Endothelial cell of umbilical vein (primary cell): ENCODE measurements around the gene CCM2. TPM values are rescaled to one million over a fixed set of nuclear protein-coding genes. Genes with fewer than 3 reads are reported as not detected.

ENCODE experiments used
- BruUV-seq: library from RNA; stranded (reverse); fragments of 400-500 nt; replicated peaks from 2 replicates; lab custom pipeline; 2021; lab: Mats Ljungman, UMichigan
- CTCF ChIA-PET: fragments of 300-600, 350-600 bp; sonication (Branson Sonifier 250); formaldehyde crosslinking; loops from one replicate; lab custom pipeline; 2021; ENCODE audit warnings: antibody characterized with exemption, inconsistent platforms; lab: Charles Lee
- POLR2A ChIA-PET: fragments of 300-600, 350-600 bp; sonication (Branson Sonifier 250); formaldehyde crosslinking; loops from one replicate; lab custom pipeline; 2021; ENCODE audit warnings: antibody characterized with exemption, inconsistent platforms; lab: Charles Lee
- DNase-seq: peaks from one replicate; pipeline ENCODE4 v3.0.0-alpha.2; 2011; ENCODE audit warnings: low read depth, low spot score
- FAIRE-seq: peaks from 2 replicates; lab custom pipeline; 2011; peaks lifted over from hg19 to GRCh38; lab: Jason Lieb, UNC
- H2AFZ ChIP-seq: 2 replicates; pipeline ENCODE4 v1.6.0; 2012; ENCODE audit warnings: low read depth, low read length, control low read depth, inconsistent platforms
- H3K27ac ChIP-seq: 2 replicates; pipeline ENCODE4 v1.5.1; 2011; ENCODE audit warnings: low read depth, mild to moderate bottlenecking, control low read depth, low read length, moderate library complexity; ENCODE audit not compliant: insufficient read depth
- H3K27me3 ChIP-seq, 2 experiments: 2 replicates each; pipeline versions ENCODE4 v1.6.0 to v1.6.1; 2011; ENCODE audit warnings: low read length in 2 of 2, mixed read lengths in 1 of 2; ENCODE audit not compliant: control insufficient read depth in 2 of 2, insufficient read depth in 2 of 2
- H3K36me3 ChIP-seq, 2 experiments: 2 replicates in 1 of 2; 3 replicates in 1 of 2; pipeline ENCODE4 v1.5.1; 2011; ENCODE audit warnings: low read length in 2 of 2, mild to moderate bottlenecking in 1 of 2, moderate library complexity in 1 of 2; ENCODE audit not compliant: control insufficient read depth in 2 of 2, insufficient read depth in 2 of 2; ENCODE audit errors: extremely low read depth in 1 of 2
- H3K4me1 ChIP-seq: 3 replicates; pipeline ENCODE4 v1.5.1; 2011; ENCODE audit warnings: mild to moderate bottlenecking, low read length; ENCODE audit not compliant: control insufficient read depth, insufficient read depth; ENCODE audit errors: extremely low read depth
- H3K4me2 ChIP-seq: 2 replicates; pipeline ENCODE4 v1.6.1; 2011; ENCODE audit warnings: low read length, control low read depth, mixed read lengths; ENCODE audit not compliant: insufficient read depth
- H3K4me3 ChIP-seq, 3 experiments: fragments of 200-600 bp in 1 of 3; sonication (generic), shearing (Covaris generic) in 1 of 3; replicated peaks in 1 of 3; 2 replicates each; pipeline ENCODE4 v1.5.1; 2011 to 2016; ENCODE audit warnings: control low read depth in 3 of 3, low read length in 3 of 3, mild to moderate bottlenecking in 2 of 3, inconsistent platforms in 1 of 3, low read depth in 1 of 3, moderate library complexity in 1 of 3; ENCODE audit not compliant: insufficient read depth in 1 of 3
- H3K79me2 ChIP-seq: 2 replicates; pipeline ENCODE4 v1.6.0; 2012; ENCODE audit warnings: low read length, inconsistent platforms; ENCODE audit not compliant: control insufficient read depth, insufficient read depth
- H3K9ac ChIP-seq: replicated peaks from 2 replicates; pipeline ENCODE3; 2011; ENCODE audit warnings: low read length, control low read depth; ENCODE audit not compliant: insufficient read depth; ENCODE audit errors: extremely low read depth
- H3K9me1 ChIP-seq: replicated peaks from 3 replicates; pipeline ENCODE4 v1.6.0; 2011; ENCODE audit warnings: mild to moderate bottlenecking, low read length; ENCODE audit not compliant: control insufficient read depth, insufficient read depth; ENCODE audit errors: extremely low read depth
- H3K9me3 ChIP-seq: replicated peaks from 2 replicates; pipeline ENCODE4 v1.5.1; 2012; ENCODE audit warnings: low read length, inconsistent platforms; ENCODE audit not compliant: control insufficient read depth, insufficient read depth
- H4K20me1 ChIP-seq: replicated peaks from 2 replicates; pipeline ENCODE3; 2011; ENCODE audit warnings: mild to moderate bottlenecking, low read length; ENCODE audit not compliant: control insufficient read depth, insufficient read depth; ENCODE audit errors: extremely low read depth
- EZH2 ChIP-seq: IDR thresholded peaks from 2 replicates; pipeline ENCODE4 v1.6.1; 2012; ENCODE audit warnings: borderline replicate concordance, low read depth, mild to moderate bottlenecking, moderate library complexity, low read length, inconsistent platforms; ENCODE audit not compliant: severe bottlenecking
- FOS ChIP-seq: IDR thresholded peaks from 2 replicates; pipeline ENCODE4 v1.6.1; 2011; ENCODE audit warnings: mild to moderate bottlenecking, low read length, moderate library complexity, borderline replicate concordance; ENCODE audit not compliant: insufficient read depth
- GATA2 ChIP-seq: IDR thresholded peaks from 2 replicates; pipeline ENCODE4 v1.7.0; 2011; ENCODE audit warnings: low read depth, mild to moderate bottlenecking, moderate library complexity, mixed read lengths, low read length; ENCODE audit not compliant: insufficient read length, insufficient read depth
- JUN ChIP-seq: IDR thresholded peaks from 2 replicates; pipeline ENCODE4 v1.6.1; 2011; ENCODE audit warnings: borderline replicate concordance, low read depth; ENCODE audit not compliant: insufficient read length, insufficient read depth
- MYC ChIP-seq: IDR thresholded peaks from one replicate; pipeline ENCODE4 v1.6.1; 2011; ENCODE audit warnings: mild to moderate bottlenecking, low read depth, low read length
- POLR2A ChIP-seq: IDR thresholded peaks from 2 replicates; pipeline ENCODE4 v1.6.1; 2012; ENCODE audit warnings: low read depth, mild to moderate bottlenecking, control low read depth, low read length
- POLR2AphosphoS5 ChIP-seq: IDR thresholded peaks from 2 replicates; pipeline ENCODE4 v1.6.1; 2012; ENCODE audit warnings: low read depth, mild to moderate bottlenecking, control low read depth, low read length, moderate library complexity; ENCODE audit not compliant: insufficient read depth
- dilution Hi-C: fragments of 300-500 bp; cut with MboI; formaldehyde crosslinking; loops from one replicate; pipeline ENCODE4 v1.15.0; 2019; ENCODE audit warnings: low sequenced_read_pairs; ENCODE audit not compliant: extremely low pct_ligation_motif_present
- intact Hi-C: fragments of 100-400 bp; cut with micrococcal nuclease; formaldehyde crosslinking; loops from one replicate; pipeline ENCODE4 v1.10.0; 2022
- polyA plus RNA-seq, 4 experiments: library from polyadenylated mRNA; depleted of rRNA in 3 of 4; stranded (reverse) in 3 of 4; unstranded in 1 of 4; fragments of >200 nt; gene quantifications; 2 replicates each; pipeline versions ENCODE4 v1.2.1 to v1.2.3, GENCODE V29; 2011 to 2012; ENCODE audit warnings: missing spikeins in 1 of 4
- total RNA-seq: library from RNA; stranded (reverse); gene quantifications from 2 replicates; pipeline ENCODE4 v1.2.3, GENCODE V29; 2021
- TF ChIP-seq, protein P1 (sequence below), 2 donors: IDR thresholded peaks; 1 replicate in 1 of 2; 2 replicates in 1 of 2; pipeline ENCODE4 v1.5.1; 2011; ENCODE audit warnings: low read length in 2 of 2, mild to moderate bottlenecking in 2 of 2, moderate library complexity in 2 of 2, control low read depth in 1 of 2, inconsistent platforms in 1 of 2, low read depth in 1 of 2; ENCODE audit not compliant: insufficient read depth in 1 of 2; ENCODE audit errors: extremely low read depth in 1 of 2
- TF ChIP-seq, protein P2 (sequence below): IDR thresholded peaks from 2 replicates; pipeline ENCODE4 v1.6.1; 2011; ENCODE audit not compliant: insufficient read depth, insufficient read length

The CCM2 gene
- total and polyA plus RNA-seq, 2 donors (not counting 3 experiments of a cell fraction or from before 2014, with no cell fraction given), result 66.1 to 70.4 TPM

DNA sequence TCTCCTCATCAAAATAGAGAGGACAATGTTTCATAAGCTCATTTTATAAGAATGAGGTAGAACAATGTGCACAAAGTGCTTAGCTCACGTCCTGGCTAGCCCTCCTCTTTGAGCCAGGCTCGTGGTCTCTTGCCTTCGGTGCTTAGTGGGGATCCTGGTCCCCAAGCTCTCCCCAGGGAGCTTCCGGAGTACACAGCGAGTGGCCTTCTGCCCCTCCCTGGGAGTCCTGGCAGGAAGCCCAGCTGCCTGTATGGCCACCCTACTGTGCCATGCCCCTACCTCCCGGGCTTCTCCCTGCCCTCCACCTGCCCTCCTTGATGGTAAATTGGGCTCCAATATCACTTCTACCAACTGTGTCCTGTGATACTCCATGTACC, 22.1 kb upstream of the CCM2 start:
- CTCF ChIA-PET, result interaction anchor here (0.5 to 10.0 kb wide), 2 partner anchors 22 to 156 kb away, joined by 3 to 585 read pairs; no protein-coding TSS in a partner anchor
- intact Hi-C loops, result no loop called here
- POLR2A ChIA-PET, result no interaction called here
- Histone ChIP-seq H3K36me3 (peaks cover 5 to 6% of the 10 kb centered on the region in 2 experiments), H3K27me3 (no peaks in the 10 kb centered on the region), H3K4me1 (no peaks in the 10 kb centered on the region), H2AFZ (no peak overlapping the region), H3K27ac (no peak overlapping the region), H3K4me3 (no peak overlapping the region), H3K4me2 (no peak overlapping the region), H3K9me1 (no peaks in the 10 kb centered on the region), H3K9me3 (no peaks in the 10 kb centered on the region), H4K20me1 (no peaks in the 10 kb centered on the region), H3K9ac (no peak overlapping the region), H3K79me2 (no peaks in the 10 kb centered on the region)
- FAIRE-seq (no peak), DNase-seq (no peak)
- dilution Hi-C loops, result no loop called here
- no TSS peak for BruUV-seq
- TF ChIP-seq, protein P1, sequence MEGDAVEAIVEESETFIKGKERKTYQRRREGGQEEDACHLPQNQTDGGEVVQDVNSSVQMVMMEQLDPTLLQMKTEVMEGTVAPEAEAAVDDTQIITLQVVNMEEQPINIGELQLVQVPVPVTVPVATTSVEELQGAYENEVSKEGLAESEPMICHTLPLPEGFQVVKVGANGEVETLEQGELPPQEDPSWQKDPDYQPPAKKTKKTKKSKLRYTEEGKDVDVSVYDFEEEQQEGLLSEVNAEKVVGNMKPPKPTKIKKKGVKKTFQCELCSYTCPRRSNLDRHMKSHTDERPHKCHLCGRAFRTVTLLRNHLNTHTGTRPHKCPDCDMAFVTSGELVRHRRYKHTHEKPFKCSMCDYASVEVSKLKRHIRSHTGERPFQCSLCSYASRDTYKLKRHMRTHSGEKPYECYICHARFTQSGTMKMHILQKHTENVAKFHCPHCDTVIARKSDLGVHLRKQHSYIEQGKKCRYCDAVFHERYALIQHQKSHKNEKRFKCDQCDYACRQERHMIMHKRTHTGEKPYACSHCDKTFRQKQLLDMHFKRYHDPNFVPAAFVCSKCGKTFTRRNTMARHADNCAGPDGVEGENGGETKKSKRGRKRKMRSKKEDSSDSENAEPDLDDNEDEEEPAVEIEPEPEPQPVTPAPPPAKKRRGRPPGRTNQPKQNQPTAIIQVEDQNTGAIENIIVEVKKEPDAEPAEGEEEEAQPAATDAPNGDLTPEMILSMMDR (IDR thresholded peaks at IDR 0.05; ENCODE audit: extremely low read depth in 1 of 2, insufficient read depth in 1 of 2, low read depth in 1 of 2, low read length in 2 of 2), result no peak
- TF ChIP-seq, protein P2, sequence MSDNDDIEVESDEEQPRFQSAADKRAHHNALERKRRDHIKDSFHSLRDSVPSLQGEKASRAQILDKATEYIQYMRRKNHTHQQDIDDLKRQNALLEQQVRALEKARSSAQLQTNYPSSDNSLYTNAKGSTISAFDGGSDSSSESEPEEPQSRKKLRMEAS, result no peak
- TF ChIP-seq POLR2A (no peak), EZH2 (no peak), FOS (no peak), MYC (no peak), POLR2AphosphoS5 (no peak), JUN (no peak), GATA2 (no peak)
